Astrocyte (in vitro differentiated cells and primary cell): ENCODE results near the gene MYLK2.

Experiments
- EZH2 ChIP-seq: IDR thresholded peaks from 2 replicates; pipeline ENCODE4 v1.6.1; 2012; ENCODE audit warnings: mild to moderate bottlenecking, low read length, inconsistent platforms; ENCODE audit not compliant: insufficient read depth
- TF ChIP-seq, protein P1 (sequence below): IDR thresholded peaks from 2 replicates; pipeline ENCODE4 v1.5.1; 2011; ENCODE audit warnings: low read depth, mild to moderate bottlenecking, inconsistent platforms, low read length, moderate library complexity; ENCODE audit not compliant: insufficient read depth

DNA sequence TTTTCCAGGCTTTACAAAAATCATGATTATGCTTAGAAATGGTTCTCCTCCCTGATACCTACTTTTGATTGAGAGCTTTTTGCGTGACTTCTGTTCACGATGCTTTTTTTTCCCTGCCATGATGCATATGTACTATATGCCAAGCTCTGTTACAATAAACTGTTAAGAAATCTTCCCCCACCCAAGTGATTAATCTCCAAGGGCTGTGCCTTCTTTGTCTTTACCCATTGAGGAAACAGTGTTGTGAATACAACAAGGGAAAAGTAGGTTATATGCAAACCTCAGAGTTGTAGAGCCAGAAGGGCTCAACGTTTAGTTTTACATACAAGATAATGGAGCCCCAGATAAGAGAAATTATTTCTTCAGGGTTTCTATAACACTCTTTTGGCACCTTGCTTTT, 34.1 kb upstream of the MYLK2 start:
- TF ChIP-seq, protein P1, sequence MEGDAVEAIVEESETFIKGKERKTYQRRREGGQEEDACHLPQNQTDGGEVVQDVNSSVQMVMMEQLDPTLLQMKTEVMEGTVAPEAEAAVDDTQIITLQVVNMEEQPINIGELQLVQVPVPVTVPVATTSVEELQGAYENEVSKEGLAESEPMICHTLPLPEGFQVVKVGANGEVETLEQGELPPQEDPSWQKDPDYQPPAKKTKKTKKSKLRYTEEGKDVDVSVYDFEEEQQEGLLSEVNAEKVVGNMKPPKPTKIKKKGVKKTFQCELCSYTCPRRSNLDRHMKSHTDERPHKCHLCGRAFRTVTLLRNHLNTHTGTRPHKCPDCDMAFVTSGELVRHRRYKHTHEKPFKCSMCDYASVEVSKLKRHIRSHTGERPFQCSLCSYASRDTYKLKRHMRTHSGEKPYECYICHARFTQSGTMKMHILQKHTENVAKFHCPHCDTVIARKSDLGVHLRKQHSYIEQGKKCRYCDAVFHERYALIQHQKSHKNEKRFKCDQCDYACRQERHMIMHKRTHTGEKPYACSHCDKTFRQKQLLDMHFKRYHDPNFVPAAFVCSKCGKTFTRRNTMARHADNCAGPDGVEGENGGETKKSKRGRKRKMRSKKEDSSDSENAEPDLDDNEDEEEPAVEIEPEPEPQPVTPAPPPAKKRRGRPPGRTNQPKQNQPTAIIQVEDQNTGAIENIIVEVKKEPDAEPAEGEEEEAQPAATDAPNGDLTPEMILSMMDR = no peak
- no peak for TF ChIP-seq EZH2
